Neural cell (in vitro differentiated cells): ENCODE results near the gene EDIL3. TPM values are rescaled to one million over a fixed set of nuclear protein-coding genes. Genes with fewer than 3 reads are reported as not detected.

Source experiments
- H2AFZ ChIP-seq: fragments of 200-600, 300-800 bp; sonication (generic), shearing (Covaris generic); 2 replicates; pipeline ENCODE4 v1.6.0; 2014; ENCODE audit warnings: low read depth, mild to moderate bottlenecking, antibody characterized with exemption, low read length, moderate library complexity
- H3F3A ChIP-seq: fragments of 200-600 bp; shearing (Covaris generic); 2 replicates; pipeline ENCODE4 v1.6.1; 2016; ENCODE audit warnings: mild to moderate bottlenecking, moderate library complexity, mixed read lengths, antibody characterized with exemption, low read length; ENCODE audit not compliant: insufficient read depth, poor library complexity, severe bottlenecking
- H3K27ac ChIP-seq: fragments of 200-600, 300-800 bp; sonication (generic), shearing (Covaris generic); 2 replicates; pipeline ENCODE4 v1.5.1; 2014; ENCODE audit warnings: mild to moderate bottlenecking, low read length, moderate library complexity
- H3K27me3 ChIP-seq: fragments of 300-800, 200-600 bp; sonication (generic), shearing (Covaris generic); 2 replicates; pipeline ENCODE4 v1.6.0; 2014; ENCODE audit warnings: mild to moderate bottlenecking, low read depth, low read length, moderate library complexity; ENCODE audit not compliant: insufficient read depth
- H3K36me3 ChIP-seq: fragments of 300-800, 200-600 bp; sonication (generic), shearing (Covaris generic); 2 replicates; pipeline ENCODE4 v1.5.1; 2014; ENCODE audit warnings: mild to moderate bottlenecking, antibody characterized with exemption, low read length, moderate library complexity; ENCODE audit not compliant: insufficient read depth
- H3K4me2 ChIP-seq: fragments of 300-800, 200-600 bp; sonication (generic), shearing (Covaris generic); 2 replicates; pipeline ENCODE4 v1.6.0; 2014; ENCODE audit warnings: mild to moderate bottlenecking, low read length
- H3K4me3 ChIP-seq: fragments of 300-800, 200-600 bp; sonication (generic), shearing (Covaris generic); 2 replicates; pipeline ENCODE4 v1.5.1; 2014; ENCODE audit warnings: mild to moderate bottlenecking, low read length, moderate library complexity
- H3K79me2 ChIP-seq: fragments of 200-600 bp; shearing (Covaris generic); replicated peaks from 2 replicates; pipeline ENCODE4 v1.6.0; 2014; ENCODE audit warnings: mild to moderate bottlenecking, low read length, moderate library complexity; ENCODE audit not compliant: insufficient read depth
- H3K9ac ChIP-seq: fragments of 300-800, 200-600 bp; sonication (generic), shearing (Covaris generic); 2 replicates; pipeline ENCODE4 v1.6.1; 2016; ENCODE audit warnings: mild to moderate bottlenecking, low read length, mixed read lengths
- H3K9me2 ChIP-seq: fragments of 200-600 bp; shearing (Covaris generic); 2 replicates; pipeline ENCODE4 v1.6.1; 2016; ENCODE audit warnings: mild to moderate bottlenecking, low read length, mixed read lengths; ENCODE audit not compliant: insufficient read depth
- H3K9me3 ChIP-seq: fragments of 200-600, 300-800 bp; sonication (generic), shearing (Covaris generic); 2 replicates; pipeline ENCODE4 v1.6.1; 2016; ENCODE audit warnings: mild to moderate bottlenecking, mixed run types, low read length, moderate library complexity, mixed read lengths
- H4K20me1 ChIP-seq: fragments of 200-600 bp; shearing (Covaris generic); 2 replicates; pipeline ENCODE4 v1.6.1; 2016; ENCODE audit warnings: mild to moderate bottlenecking, mixed run types; ENCODE audit not compliant: insufficient read depth
- CTCF ChIP-seq: fragments of 450-650 bp; IDR thresholded peaks from 2 replicates; pipeline ENCODE4 v1.5.1; 2014; ENCODE audit warnings: antibody characterized with exemption, mild to moderate bottlenecking, moderate library complexity; ENCODE audit not compliant: poor library complexity, severe bottlenecking
- EP300 ChIP-seq: fragments of 450-650 bp; conservative IDR thresholded peaks from 2 replicates; pipeline ENCODE4 v1.6.1; 2014; ENCODE audit warnings: antibody characterized with exemption, mild to moderate bottlenecking, moderate library complexity; ENCODE audit not compliant: poor library complexity, severe bottlenecking
- EZH2 ChIP-seq: fragments of 200-600, 300-800 bp; shearing (Covaris generic), sonication (generic); IDR thresholded peaks from 2 replicates; pipeline ENCODE4 v1.6.1; 2014; ENCODE audit warnings: antibody characterized with exemption, low read length, borderline replicate concordance, mild to moderate bottlenecking; ENCODE audit not compliant: insufficient read depth, poor library complexity, severe bottlenecking
- MXI1 ChIP-seq: fragments of 450-650 bp; conservative IDR thresholded peaks from 2 replicates; pipeline ENCODE4 v1.6.1; 2014; ENCODE audit warnings: antibody characterized with exemption, mild to moderate bottlenecking; ENCODE audit not compliant: poor library complexity, severe bottlenecking
- POLR2AphosphoS5 ChIP-seq: IDR thresholded peaks from 2 replicates; pipeline ENCODE4 v1.6.1; 2012
- RAD21 ChIP-seq: fragments of 450-650 bp; conservative IDR thresholded peaks from 2 replicates; pipeline ENCODE4 v1.6.1; 2014; ENCODE audit warnings: antibody characterized with exemption, mild to moderate bottlenecking, moderate library complexity
- REST ChIP-seq: IDR thresholded peaks from 2 replicates; pipeline ENCODE4 v1.6.1; 2012; ENCODE audit warnings: borderline replicate concordance
- SMC3 ChIP-seq: fragments of 450-650 bp; conservative IDR thresholded peaks from 2 replicates; pipeline ENCODE4 v1.6.1; 2014; ENCODE audit warnings: antibody characterized with exemption, mild to moderate bottlenecking, moderate library complexity; ENCODE audit not compliant: poor library complexity
- TAF1 ChIP-seq: IDR thresholded peaks from 2 replicates; pipeline ENCODE4 v1.6.1; 2012; ENCODE audit warnings: low read depth
- polyA plus RNA-seq: library from polyadenylated mRNA; depleted of rRNA; stranded (reverse); fragments of >200 nt; gene quantifications from 2 replicates; pipeline ENCODE4 v1.2.3, GENCODE V29; 2014

The EDIL3 gene
- polyA plus RNA-seq, 1 donor from 2014 or later: 6.1 TPM

- Histone ChIP-seq H4K20me1 (no peaks in the 10 kb centered on the region), H3K9ac (no peak overlapping the region), H3K79me2 (no peaks in the 10 kb centered on the region), H3K9me3 (no peaks in the 10 kb centered on the region), H2AFZ (no peak overlapping the region), H3K36me3 (no peaks in the 10 kb centered on the region), H3F3A (no peaks in the 10 kb centered on the region), H3K4me3 (no peak overlapping the region), H3K9me2 (no peaks in the 10 kb centered on the region), H3K4me2 (no peak overlapping the region), H3K27ac (no peak overlapping the region), H3K27me3 (no peaks in the 10 kb centered on the region)
- TF ChIP-seq EP300: no peak
- TF ChIP-seq MXI1: no peak
- TF ChIP-seq CTCF: no peak
- TF ChIP-seq REST: no peak
- TF ChIP-seq POLR2AphosphoS5: no peak
- TF ChIP-seq SMC3: no peak
- TF ChIP-seq EZH2: no peak
- TF ChIP-seq RAD21: no peak
- TF ChIP-seq TAF1: no peak
These were observed 127.6 kb downstream of the EDIL3 start for GRCh38 chr5:84257061-84257460.

- H3K4me2 ChIP-seq: no peak overlapping the region
- H3K79me2 ChIP-seq: no peaks in the 10 kb centered on the region
- no peak for TF ChIP-seq EZH2
- no peak for TF ChIP-seq CTCF
- TF ChIP-seq MXI1: no peak
- TF ChIP-seq SMC3: no peak
- no peak for TF ChIP-seq POLR2AphosphoS5
- TF ChIP-seq EP300: no peak
- TF ChIP-seq RAD21: no peak
- TF ChIP-seq TAF1: no peak
- no peak for TF ChIP-seq REST
- no peaks in the 10 kb centered on the region for H3K27me3 ChIP-seq
- no peak overlapping the region for H2AFZ ChIP-seq
- no peaks in the 10 kb centered on the region for H3K36me3 ChIP-seq
- no peak overlapping the region for H3K27ac ChIP-seq
- no peaks in the 10 kb centered on the region for H3K9me2 ChIP-seq
- no peak overlapping the region for H3K9ac ChIP-seq
- H3K4me3 ChIP-seq: no peak overlapping the region
- no peaks in the 10 kb centered on the region for H4K20me1 ChIP-seq
- no peaks in the 10 kb centered on the region for H3F3A ChIP-seq
- H3K9me3 ChIP-seq: no peaks in the 10 kb centered on the region
These were observed 129.4 kb downstream of the EDIL3 start for GRCh38 chr5:84255315-84255714.
